ENCODE data around the gene FNTB. TPM values are rescaled to one million over a fixed set of nuclear protein-coding genes. Genes with fewer than 3 reads are reported as not detected.

FNTB gene
- total and polyA plus RNA-seq, 3 donors from 2014 or later: 43.2 to 68.1 (median 52.5) TPM

DNA sequence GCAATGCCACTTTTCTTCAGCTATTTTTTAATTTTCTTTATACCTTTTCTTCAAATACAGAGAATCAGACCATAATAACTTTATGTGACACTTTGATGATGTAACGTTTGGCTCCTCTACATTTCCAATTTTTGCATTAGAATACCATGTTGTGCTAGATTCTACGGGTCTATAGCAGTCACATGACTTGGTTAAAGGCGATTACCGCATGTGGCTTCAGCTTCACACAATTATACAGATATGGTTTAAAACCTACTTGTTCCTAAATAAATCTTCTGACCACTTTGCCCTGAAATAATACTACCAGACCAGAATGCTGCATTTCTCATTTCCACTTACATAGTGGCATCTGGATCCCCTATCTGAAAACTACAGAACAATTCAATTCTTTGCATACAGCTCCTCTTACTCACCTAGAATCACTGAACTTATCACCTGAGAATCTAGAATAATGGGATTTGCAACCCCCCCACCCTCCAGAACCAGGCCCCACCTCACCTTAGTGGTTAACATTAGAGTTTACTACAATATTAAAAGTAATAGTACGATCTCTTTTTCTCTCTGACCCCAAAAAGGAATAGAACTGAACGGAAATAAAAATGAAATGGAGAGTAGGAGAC lies 114.3 kb downstream of the FNTB start:
- intact Hi-C loops (cut with DNase I; ENCODE audit: low total_unique reads): no loop called here
- peaks cover 18% of the 10 kb centered on the region for H3K4me1 ChIP-seq
- TF ChIP-seq, protein P1, sequence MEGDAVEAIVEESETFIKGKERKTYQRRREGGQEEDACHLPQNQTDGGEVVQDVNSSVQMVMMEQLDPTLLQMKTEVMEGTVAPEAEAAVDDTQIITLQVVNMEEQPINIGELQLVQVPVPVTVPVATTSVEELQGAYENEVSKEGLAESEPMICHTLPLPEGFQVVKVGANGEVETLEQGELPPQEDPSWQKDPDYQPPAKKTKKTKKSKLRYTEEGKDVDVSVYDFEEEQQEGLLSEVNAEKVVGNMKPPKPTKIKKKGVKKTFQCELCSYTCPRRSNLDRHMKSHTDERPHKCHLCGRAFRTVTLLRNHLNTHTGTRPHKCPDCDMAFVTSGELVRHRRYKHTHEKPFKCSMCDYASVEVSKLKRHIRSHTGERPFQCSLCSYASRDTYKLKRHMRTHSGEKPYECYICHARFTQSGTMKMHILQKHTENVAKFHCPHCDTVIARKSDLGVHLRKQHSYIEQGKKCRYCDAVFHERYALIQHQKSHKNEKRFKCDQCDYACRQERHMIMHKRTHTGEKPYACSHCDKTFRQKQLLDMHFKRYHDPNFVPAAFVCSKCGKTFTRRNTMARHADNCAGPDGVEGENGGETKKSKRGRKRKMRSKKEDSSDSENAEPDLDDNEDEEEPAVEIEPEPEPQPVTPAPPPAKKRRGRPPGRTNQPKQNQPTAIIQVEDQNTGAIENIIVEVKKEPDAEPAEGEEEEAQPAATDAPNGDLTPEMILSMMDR (IDR thresholded peaks at IDR 0.05): no peak
- no peak for TF ChIP-seq POLR2A (IDR thresholded peaks at IDR 0.05)
- no peaks in the 10 kb centered on the region for H3K36me3 ChIP-seq (ENCODE audit: low read depth, missing control alignments)
- no peaks in the 10 kb centered on the region for H3K27me3 ChIP-seq
- no peaks in the 10 kb centered on the region for H3K9me3 ChIP-seq
- H3K4me3 ChIP-seq: peak overlapping the region; percentile 85 to 96
- peak overlapping the region in 1 of 2 donors; percentile 85 for H3K27ac ChIP-seq
- DNase-seq: no peak
- WGBS, 2 donors: 15 to 26% methylated on average over 6 of the region's 6 CpGs

DNA sequence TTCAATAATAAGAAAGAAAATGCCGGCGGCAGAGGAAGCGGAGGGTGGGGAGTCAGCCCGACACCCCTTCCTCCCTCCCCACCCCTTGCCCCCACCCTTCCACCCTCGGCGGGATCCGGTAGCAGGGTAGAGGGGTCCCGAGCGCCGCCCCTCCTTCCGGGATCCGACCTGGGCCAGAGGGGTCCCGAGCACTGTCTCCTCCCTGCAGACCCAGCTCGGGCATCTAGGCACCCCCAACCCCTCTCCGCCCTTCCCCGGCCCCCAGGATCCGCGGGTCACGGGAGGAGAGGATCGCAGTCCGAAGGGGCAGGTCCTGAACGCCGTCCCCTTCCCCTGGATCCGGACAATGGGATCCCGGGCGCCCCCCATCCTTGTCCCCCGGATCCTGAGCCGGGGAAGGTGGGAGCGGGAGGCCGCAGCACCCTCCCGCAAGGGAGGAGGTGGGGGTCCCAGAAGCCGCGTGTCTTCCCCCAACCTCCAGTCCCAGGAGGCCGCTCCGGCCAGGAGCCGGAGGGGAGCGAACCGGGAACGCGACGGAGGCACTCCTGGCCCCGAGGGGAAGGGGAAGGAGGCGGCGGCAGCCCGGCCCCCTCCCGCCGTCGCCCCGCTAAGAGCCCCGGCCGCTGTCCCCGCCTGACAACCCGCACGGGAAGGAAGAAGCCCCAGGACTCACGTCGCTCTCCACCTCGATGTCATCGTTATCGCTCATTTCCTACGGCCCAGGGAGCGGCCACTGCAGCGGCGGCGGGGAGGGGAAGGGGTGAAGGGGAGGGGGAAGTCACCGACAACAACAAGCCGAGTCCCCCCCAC lies 115.1 kb downstream of the FNTB start:
- Histone ChIP-seq H3K4me3 (peak overlapping the region; percentile 85 to 96), H3K27ac (peak overlapping the region; percentile 85 to 90), H3K27me3 (no peaks in the 10 kb centered on the region), H3K36me3 (ENCODE audit: low read depth, missing control alignments) (no peaks in the 10 kb centered on the region), H3K9me3 (no peaks in the 10 kb centered on the region), H3K4me1 (peaks cover 10% of the 10 kb centered on the region)
- DNase-seq: peak; percentile 15
- TF ChIP-seq, protein P1 (IDR thresholded peaks at IDR 0.05): no peak
- TF ChIP-seq POLR2A (IDR thresholded peaks at IDR 0.05): no peak
- 0% methylated on average over 12 to 64 of the region's 66 CpGs for WGBS, 2 donors
- intact Hi-C loops (cut with DNase I; ENCODE audit: low total_unique reads): no loop called here

DNA sequence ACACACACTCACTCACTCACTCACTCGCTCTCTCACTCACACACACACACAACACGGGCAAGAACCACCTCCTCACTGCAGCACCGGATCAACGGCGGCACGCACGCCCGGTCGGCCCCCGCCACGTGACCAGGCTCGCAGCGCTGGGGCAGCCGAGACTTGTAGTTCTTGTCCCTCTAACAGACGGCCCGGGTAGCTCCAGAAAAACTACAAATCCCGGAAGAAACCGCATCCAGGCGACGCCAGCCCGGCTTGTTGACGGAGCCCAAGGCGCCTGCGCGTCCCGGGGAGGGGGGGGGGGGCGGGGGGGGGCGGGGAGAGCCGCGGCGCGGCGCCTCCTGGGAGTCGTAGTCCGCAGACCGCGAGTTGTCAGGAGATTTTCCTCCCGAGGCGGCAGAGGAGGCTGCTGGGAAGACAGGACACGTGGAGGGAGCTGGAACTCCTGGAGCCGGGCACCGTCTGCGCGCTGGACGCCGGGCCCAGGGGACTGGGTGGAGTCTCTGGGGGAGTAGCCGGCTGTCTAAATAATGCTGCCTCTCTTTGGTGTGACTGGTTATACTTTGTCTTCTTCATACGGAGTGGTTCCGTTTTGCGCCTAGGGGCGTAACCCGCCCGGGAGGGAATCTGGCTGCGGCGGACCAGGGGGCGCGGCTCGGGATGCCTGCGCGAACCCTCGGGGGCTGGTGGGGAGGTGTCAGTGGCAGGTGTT lies 115.9 kb downstream of the FNTB start, which contains the start of gene MAX:
MAX (minus strand) TSS at position 77 of the 709 bp plus-strand sequence. CDS start 178 bp downstream, outside the sequence.
- TF ChIP-seq POLR2A (IDR thresholded peaks at IDR 0.05): peak; percentile 67
- TF ChIP-seq, protein P1 (IDR thresholded peaks at IDR 0.05): no peak
- Histone ChIP-seq H3K36me3 (ENCODE audit: low read depth, missing control alignments) (no peaks in the 10 kb centered on the region), H3K4me1 (peaks cover 9% of the 10 kb centered on the region), H3K9me3 (no peaks in the 10 kb centered on the region), H3K27me3 (no peaks in the 10 kb centered on the region), H3K4me3 (peak within 1 kb of the TSS; percentile 85 to 96), H3K27ac (peak within 1 kb of the TSS; percentile 85 to 90)
- DNase-seq: peak; percentile 99
- WGBS, 2 donors: 1 to 3% methylated on average over 8 to 61 of the region's 61 CpGs
- intact Hi-C loops (cut with DNase I; ENCODE audit: low total_unique reads): no loop called here

DNA sequence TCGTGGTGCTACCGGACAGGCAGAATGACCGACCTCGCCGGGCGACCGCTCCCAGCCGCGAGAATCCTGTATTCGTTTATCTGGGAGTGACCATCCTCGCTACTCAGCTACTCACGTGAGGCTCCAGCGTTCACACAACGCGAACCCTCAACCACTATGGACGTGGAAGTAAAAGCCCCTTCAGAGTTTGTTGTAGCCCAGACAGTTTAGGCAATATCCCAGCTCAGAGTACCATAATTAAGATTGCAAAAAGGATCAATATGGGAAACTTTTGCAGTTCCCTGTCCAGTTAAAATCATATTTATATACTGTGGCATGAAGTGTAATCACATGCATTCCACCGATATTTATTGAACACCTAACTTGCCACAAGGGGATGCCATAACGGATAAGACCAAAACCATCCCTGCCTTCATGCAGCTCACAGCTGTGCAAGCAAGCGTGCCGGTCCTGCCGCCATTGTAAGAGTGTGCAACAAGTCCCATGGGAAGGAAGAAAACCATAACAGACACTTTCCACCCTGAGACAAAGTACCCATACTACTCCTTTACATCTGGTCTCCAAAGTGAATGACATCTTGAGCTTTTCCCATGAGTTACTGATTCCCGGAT lies 116.6 kb downstream of the FNTB start:
- intact Hi-C loops (cut with DNase I; ENCODE audit: low total_unique reads): no loop called here
- Histone ChIP-seq H3K36me3 (ENCODE audit: low read depth, missing control alignments) (no peaks in the 10 kb centered on the region), H3K9me3 (no peaks in the 10 kb centered on the region), H3K27ac (peak overlapping the region in 1 of 2 donors; percentile 48), H3K4me1 (peaks cover 9% of the 10 kb centered on the region), H3K4me3 (peak overlapping the region; percentile 76 to 96), H3K27me3 (no peaks in the 10 kb centered on the region)
- no peak for DNase-seq
- WGBS, 2 donors: 5 to 8% methylated on average over 18 to 22 of the region's 22 CpGs
- TF ChIP-seq, protein P1 (IDR thresholded peaks at IDR 0.05): peak in 1 of 3 experiments; percentile 22
- TF ChIP-seq POLR2A (IDR thresholded peaks at IDR 0.05): no peak
